GM12872 (cell line): ENCODE measurements around the gene ING2.

Experiments
- TF ChIP-seq, protein P1 (sequence below): IDR thresholded peaks from 3 replicates; pipeline ENCODE4 v1.5.1; 2011; ENCODE audit warnings: low read depth, mild to moderate bottlenecking, low read length, moderate library complexity; ENCODE audit not compliant: insufficient read depth

Gene ING2

DNA sequence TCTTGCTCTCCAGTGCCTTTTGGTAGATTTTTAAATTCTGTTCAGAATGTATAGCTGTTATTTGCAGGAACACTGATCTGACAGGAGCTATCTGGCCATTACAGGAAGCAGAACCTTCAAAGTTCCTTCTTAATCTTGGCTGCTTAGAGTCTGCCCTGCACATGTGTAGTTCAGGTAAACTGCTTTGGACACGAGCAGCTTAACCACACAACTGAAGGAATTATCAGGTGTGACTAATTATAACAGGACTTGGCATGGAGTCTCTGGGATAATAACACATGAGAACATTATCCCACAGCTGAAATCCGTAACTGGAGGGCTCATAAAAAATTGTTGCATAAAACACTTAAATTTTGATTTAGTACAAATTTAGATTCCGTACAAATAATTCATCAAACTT is 11.6 kb upstream of the ING2 start:
- TF ChIP-seq, protein P1, sequence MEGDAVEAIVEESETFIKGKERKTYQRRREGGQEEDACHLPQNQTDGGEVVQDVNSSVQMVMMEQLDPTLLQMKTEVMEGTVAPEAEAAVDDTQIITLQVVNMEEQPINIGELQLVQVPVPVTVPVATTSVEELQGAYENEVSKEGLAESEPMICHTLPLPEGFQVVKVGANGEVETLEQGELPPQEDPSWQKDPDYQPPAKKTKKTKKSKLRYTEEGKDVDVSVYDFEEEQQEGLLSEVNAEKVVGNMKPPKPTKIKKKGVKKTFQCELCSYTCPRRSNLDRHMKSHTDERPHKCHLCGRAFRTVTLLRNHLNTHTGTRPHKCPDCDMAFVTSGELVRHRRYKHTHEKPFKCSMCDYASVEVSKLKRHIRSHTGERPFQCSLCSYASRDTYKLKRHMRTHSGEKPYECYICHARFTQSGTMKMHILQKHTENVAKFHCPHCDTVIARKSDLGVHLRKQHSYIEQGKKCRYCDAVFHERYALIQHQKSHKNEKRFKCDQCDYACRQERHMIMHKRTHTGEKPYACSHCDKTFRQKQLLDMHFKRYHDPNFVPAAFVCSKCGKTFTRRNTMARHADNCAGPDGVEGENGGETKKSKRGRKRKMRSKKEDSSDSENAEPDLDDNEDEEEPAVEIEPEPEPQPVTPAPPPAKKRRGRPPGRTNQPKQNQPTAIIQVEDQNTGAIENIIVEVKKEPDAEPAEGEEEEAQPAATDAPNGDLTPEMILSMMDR, result no peak

DNA sequence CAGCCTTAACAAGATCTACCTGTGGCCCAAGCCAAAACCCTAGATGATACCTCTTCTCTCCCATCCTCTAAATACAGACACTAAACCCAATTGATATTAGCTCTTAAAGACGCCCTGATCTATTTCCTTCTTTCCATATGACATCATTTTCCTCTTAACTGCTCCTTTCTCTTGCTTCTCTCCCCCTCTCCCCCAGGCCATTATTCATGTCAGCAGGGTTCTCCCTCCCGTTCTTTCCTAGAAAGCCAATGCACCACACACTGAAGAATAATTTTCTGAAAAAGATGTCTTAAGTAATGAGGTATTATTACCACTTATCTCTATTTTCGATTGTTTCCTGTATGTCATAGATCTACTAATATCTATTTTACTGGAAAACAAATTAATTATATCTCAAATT is 9.7 kb upstream of the ING2 start:
- TF ChIP-seq, protein P1, result no peak

DNA sequence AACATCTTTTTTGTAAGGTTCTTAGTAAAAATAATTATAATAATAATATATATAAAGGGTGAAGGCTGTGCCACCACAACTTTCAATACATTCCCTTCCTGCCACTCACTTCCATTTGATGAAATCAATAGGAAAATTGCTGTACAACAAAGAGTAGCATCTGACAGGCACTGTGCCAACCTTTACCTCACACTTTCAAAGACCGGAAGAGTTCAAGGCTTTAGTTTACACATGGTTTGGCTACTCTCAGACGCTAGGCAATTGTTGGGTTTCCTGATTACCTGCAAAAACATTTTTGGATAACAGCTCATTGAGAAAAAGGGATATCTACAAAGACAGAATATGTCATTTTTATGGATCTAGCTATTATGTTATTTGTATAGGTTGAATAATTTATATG is 5.5 kb upstream of the ING2 start:
- TF ChIP-seq, protein P1, result no peak

DNA sequence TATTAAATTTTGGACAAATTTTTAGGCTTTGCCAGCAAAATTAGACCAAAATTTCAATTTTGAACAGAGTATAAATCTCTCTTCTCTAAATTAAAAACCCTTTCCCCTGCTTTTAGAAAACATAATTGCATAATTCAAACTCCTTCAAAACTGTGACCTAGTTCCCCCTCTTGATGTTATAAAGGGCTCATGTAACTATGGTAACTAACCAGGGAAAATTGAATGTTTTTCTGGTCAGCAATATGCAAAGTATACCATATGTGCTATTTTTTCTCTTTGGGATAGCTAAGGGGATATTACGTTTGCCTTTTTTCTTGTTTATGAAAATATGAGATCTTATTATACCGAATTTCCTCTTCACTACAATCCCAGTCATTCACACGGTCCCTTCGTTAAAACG is 5.1 kb upstream of the ING2 start:
- TF ChIP-seq, protein P1, result no peak

DNA sequence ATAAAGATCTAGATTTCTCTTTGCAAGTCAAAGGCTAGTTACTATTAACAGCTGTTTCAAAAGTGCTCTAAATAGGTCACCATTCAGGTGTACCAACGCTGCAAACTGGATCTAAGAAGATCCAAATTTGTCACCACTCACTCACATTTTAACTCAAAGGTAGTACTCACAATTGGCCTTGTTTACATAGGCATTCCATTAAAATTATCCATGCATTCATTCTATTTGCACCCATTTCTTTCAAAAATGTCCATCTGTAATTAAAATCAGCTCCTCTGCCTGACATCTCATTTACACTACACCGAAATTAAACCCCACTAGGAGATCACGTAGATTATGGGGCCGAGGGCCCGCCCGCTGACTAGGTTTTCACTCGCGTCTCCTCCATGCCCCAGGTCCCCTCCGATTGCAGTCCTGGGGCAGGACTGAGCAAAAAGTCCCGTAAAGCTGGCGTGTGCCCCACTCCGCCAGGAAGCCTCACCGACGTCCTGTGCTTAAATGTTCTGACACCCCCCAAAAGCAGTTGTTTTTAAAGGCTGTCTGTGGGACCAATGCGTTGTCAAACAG is 1.3 kb upstream of the ING2 start:
- TF ChIP-seq, protein P1, result no peak

DNA sequence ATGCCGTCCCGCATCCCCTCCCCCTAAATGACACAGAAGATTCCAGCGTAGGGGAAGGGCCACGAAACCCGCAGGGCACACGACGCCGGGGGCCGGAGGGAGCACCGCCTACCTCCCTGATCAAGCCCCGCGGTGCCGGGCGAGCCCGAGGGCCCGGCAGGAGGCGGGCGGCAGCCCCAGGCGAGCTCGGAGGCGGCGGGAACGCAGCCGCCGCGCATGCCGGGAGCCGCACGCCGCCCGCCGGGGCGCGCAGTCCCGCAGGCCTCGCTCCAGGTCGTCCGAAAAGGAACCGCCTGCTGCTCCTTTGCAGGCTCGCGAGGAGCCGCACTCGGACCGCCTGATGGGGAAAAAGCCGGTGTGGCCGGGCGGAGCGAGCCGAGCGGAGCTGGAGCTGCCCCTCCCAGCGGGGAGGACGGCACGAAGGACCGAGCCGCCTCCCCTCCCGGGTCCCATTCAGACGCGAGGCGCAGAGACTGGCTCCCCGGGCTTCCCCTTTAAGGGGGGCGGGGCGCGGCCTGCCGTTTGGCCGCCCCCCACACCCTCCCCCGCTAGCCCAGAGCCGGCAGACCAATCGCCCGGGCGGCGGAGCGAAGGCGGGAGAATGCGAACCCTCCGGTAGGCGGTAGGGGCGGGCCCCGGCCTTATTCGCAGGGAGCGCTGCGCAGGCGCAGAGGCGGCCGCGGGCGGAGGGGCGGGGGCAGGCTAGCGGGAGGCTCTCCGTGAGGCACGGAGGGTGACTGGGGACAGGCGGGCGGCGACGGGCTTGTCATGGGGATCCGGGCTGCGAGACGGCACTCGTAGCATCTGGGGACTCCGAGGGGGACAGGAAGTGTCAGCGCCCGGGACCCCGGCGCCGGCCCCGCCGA is 561 bp upstream of the ING2 start:
- TF ChIP-seq, protein P1, result 0 out of 3 replicates have a peak, but pooled peaks have one; percentile 13

DNA sequence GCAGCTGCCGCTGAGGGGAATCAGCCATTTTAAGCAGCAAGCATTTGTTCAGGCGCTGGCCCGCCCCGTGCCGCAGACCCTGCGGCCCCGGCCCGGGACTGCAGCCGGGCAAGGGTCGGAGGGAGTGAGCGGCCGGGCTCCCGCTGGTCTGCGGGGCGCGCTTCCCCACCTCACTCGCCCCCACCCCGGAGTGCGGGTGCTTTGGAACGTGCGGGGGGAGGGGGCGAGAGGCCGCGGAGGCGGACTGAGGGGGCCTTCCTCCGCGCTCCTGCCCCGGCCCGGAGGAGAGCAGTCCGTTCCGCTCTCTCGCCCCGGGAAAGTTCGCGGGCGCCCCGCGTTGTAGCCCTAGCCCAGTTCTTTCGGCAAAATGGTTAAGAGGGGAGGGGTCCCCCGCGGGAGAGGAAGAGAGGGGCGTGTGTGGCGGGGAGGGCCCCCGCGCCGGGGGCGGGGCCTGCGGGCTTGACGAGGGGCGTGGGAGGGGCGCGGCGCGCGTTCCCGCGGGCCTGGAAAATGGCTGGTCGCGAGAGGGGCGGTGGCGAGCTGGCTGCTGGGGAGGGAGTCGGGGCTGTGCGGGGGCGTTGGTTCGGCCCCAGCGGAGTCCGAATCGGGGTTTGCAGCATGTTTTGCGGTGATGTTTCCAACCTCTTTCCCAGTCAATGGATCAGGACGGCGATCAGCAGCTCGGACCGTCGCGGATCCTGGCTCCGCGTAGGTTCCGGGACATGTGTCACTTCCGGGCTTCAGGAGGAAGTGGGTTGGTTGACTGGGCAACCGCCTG is 942 bp downstream of the ING2 start:
- TF ChIP-seq, protein P1, result no peak
